ENCODE measurements around the gene CRTAC1. TPM values are rescaled to one million over a fixed set of nuclear protein-coding genes. Genes with fewer than 3 reads are reported as not detected.

CRTAC1 gene
- 5.4 and 11.7 TPM in 2 replicates for total RNA-seq

GRCh38 chr10:98030093-98030821, at the start of gene CRTAC1:
Gene CRTAC1, minus strand, starts transcription at chr10:98030621. Its CDS starts 149 bp downstream, at chr10:98030472.

GRCh38 chr10:97849687-97850402, 180.6 kb downstream of the CRTAC1 start, which contains the start of gene GOLGA7B:
Gene GOLGA7B, plus strand, starts transcription at chr10:97849843. Its CDS starts 461 bp downstream, at chr10:97850304.

Other genes starting within 250 kb of the CRTAC1 start
- 0.09 and 0.11 TPM in 2 replicates for gene GOLGA7B, start 180.8 kb downstream of the CRTAC1 start, total RNA-seq
- gene R3HCC1L, start 104.0 kb upstream of the CRTAC1 start, total RNA-seq = 9.5 and 13.8 TPM in 2 replicates
- gene LOXL4, start 237.6 kb upstream of the CRTAC1 start, total RNA-seq = 0.17 and 0.33 TPM in 2 replicates